AG04450 (cell line): ENCODE results near the gene FOXS1. TPM values are rescaled to one million over a fixed set of nuclear protein-coding genes. Genes with fewer than 3 reads are reported as not detected.

Source experiments
- CTCF ChIA-PET: fragments of 300-600, 350-600 bp; formaldehyde crosslinking; extraction: SDS; loops from one replicate; lab custom pipeline; 2022; ENCODE audit warnings: antibody characterized with exemption, inconsistent platforms; lab: Charles Lee
- POLR2A ChIA-PET: fragments of 350-600 bp; formaldehyde crosslinking; extraction: SDS; loops from one replicate; lab custom pipeline; 2021; ENCODE audit warnings: antibody characterized with exemption, inconsistent platforms; lab: Yijun Ruan, JAX
- DNase-seq: peaks from one replicate; pipeline ENCODE4 v3.0.0-alpha.2; 2011; ENCODE audit warnings: low read depth, low spot score
- H3K27ac ChIP-seq: one replicate; pipeline ENCODE4 v1.5.1; 2012; ENCODE audit warnings: low read depth, low read length, control low read depth
- H3K27me3 ChIP-seq: one replicate; pipeline ENCODE4 v1.6.0; 2012; ENCODE audit warnings: low read length; ENCODE audit not compliant: control insufficient read depth, insufficient read depth
- H3K4me3 ChIP-seq: 2 replicates; pipeline ENCODE4 v1.5.1; 2011; ENCODE audit warnings: mild to moderate bottlenecking, low read depth, low read length, control low read depth
- H3K9me3 ChIP-seq: 2 replicates; pipeline ENCODE4 v1.5.1; 2012; ENCODE audit warnings: low read length; ENCODE audit not compliant: control insufficient read depth, insufficient read depth
- CTCF ChIP-seq: IDR thresholded peaks from 2 replicates; pipeline ENCODE4 v1.5.1; 2011; ENCODE audit warnings: low read depth, low read length, control low read depth, inconsistent platforms
- polyA plus RNA-seq: library from polyadenylated mRNA; depleted of rRNA; stranded (reverse); fragments of >200 nt; gene quantifications from 2 replicates; pipeline ENCODE4 v1.2.3, GENCODE V29; 2011

FOXS1 gene
- polyA plus RNA-seq, 1 experiment, result not detected

DNA sequence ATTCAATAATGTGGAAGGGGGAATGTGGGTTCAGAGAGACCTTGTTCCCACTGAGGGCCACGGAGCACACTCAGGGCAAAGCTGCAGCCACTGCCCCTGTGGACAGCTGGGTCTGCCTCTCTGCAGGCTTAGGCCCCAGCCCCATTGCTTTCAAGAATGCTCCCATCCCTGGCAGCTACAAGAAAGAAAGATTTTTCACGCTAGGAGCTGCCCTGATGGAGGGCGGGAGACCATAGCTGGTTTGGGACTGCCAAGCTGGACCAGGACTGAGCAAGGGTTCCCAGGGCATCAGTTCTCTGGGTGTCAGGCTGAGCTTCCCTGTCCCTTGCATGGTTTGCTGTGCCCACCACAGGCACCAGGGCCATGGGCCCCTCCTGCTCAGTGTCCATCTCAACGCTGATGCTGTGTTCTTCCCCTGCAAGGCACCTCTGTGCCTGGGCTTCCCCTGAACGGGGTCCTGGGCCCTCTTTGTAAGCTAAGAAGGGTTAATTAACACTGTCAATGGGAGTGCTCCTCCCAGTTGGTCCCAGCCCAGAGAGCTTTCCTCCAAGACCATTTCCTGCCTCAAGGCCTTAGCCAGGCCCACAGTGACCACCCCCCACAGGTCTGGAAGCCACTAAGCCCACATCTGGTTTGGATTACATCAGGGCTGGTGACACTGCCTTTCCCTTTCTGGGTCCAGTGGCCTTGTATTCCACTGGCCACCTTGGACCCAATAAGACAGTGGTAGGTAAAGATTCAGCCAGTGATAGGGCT, 8.4 kb downstream of the FOXS1 start:
- H3K27me3 ChIP-seq, result no peaks in the 10 kb centered on the region
- ChIA-PET CTCF (interaction anchor here (0.9 to 4.9 kb wide), 7 partner anchors 10 to 115 kb away, joined by 3 to 25 read pairs (median 6); partner anchors contain the start of gene PDRG1), POLR2A (no interaction called here)
- DNase-seq, result no peak
- no peak overlapping the region for H3K27ac ChIP-seq
- TF ChIP-seq CTCF, result no peak
- H3K9me3 ChIP-seq, result no peaks in the 10 kb centered on the region; the same call in 1 of the 2 replicates
- no peak overlapping the region for H3K4me3 ChIP-seq

DNA sequence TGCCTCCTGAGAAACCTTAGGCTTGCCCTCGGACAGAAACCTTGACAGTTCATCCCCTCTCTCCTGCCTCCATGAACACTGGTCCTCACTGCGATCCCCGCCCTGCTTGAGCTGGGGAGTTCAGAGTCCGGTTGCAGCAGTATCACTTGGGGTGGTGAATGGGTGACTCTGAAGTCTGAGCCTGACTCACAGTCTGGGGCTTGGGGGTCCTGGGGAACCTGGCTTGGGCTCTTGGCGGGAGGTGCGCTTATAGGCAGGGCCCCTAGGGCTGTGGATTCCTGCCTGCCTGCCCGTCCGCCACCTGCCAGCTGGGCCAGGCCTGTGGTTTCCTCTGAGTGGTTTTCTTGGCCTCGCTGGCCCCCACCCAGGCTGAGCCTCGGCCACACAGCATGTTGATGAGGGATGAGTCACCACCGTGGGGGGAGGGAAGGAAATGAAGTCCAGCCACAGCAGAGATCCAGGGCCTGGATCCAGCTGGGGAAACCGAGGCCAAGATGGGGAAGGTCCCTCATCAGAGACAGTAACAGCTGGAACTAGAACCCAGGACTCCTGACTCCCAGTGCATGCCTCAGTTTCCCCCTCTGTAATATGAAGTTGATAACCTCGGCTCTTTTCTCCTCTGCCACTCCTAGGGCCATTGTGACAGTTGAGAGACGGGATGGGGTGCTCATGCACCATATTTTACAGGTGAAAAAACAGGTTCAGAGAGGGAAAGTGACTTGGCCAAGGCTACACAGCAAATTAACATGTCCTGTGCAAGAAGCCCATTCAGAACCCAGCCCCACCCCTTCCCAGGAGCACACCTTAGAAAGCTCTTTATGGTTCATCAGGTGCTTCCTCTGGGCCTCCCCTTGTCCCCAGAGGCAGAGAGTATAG, 9.2 kb downstream of the FOXS1 start:
- Histone ChIP-seq H3K9me3 (no peaks in the 10 kb centered on the region; the same call in 1 of the 2 replicates), H3K27ac (peak overlapping the region; percentile 11), H3K27me3 (peaks cover 2% of the 10 kb centered on the region), H3K4me3 (no peak overlapping the region)
- CTCF ChIA-PET, result interaction anchor here (1.0 to 4.9 kb wide), 4 partner anchors 11 to 116 kb away, joined by 3 to 25 read pairs (median 22); partner anchors contain the start of gene PDRG1
- no peak for TF ChIP-seq CTCF
- POLR2A ChIA-PET, result no interaction called here
- DNase-seq, result peak; percentile 74

DNA sequence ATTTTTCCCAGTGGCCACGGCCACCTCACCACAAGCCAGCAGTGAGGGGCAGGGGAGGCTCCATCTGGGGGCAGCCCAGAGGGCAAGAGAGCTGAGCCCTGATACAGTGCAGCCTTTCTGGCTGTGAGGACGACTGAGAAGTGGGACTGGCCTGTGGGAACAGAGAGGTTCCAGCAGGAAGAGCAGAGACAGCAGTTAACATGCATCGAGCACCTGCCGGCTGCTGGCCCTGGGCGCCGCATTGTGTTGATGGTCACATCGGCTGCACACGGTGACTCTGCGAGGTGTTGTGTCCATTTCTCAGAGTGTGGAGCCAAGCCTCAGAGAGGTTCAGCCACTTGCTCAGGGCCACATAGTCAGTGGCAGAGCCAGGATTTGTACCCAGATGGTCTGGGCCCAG, 9.8 kb downstream of the FOXS1 start:
- Histone ChIP-seq H3K9me3 (no peaks in the 10 kb centered on the region; the same call in 1 of the 2 replicates), H3K27me3 (peaks cover 2% of the 10 kb centered on the region), H3K27ac (no peak overlapping the region), H3K4me3 (no peak overlapping the region)
- no peak for TF ChIP-seq CTCF
- ChIA-PET POLR2A (no interaction called here), CTCF (interaction anchor here (1.9 to 4.9 kb wide), 4 partner anchors 11 to 116 kb away, joined by 4 to 25 read pairs (median 22); partner anchors contain the start of gene PDRG1)
- DNase-seq, result no peak

DNA sequence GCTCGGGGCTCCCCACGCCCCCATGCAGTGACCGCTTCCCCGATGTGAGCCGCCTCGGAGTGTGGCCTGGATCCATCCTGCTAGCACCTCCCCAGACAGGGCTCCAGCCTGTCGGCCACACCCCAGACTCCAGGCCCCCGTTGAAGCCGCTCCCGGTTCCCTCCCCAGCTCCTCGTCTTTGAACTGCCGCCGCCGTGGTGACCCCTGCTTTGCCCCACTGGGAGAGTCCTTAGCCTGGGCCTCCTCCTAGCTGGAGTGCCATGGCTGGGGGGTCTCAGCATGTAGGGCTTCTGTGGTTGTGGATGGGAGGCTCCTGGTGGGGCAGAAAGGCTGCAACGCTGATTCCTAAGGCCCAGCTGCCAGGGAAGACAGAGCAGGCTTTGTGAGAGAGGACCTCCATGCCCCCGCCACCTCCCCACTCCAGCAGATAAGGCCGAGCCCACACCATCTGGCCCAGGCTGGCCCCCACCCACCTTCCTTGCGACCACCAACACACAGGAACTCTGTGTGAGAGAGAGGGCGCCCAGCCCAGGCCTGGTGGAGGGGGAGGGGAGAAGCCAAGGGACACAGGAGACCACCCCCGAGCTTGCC, 11.4 kb downstream of the FOXS1 start:
- ChIA-PET CTCF (interaction anchor here (0.6 to 4.9 kb wide), 6 partner anchors 11 to 173 kb away, joined by 3 to 21 read pairs (median 4); partner anchors contain the start of gene PDRG1), POLR2A (interaction anchor here (0.6 kb wide), 1 partner anchor 16 kb away, joined by 3 read pairs; no protein-coding TSS in a partner anchor)
- no peak overlapping the region for H3K4me3 ChIP-seq
- TF ChIP-seq CTCF, result no peak
- H3K27ac ChIP-seq, result no peak overlapping the region
- peaks cover 2% of the 10 kb centered on the region for H3K27me3 ChIP-seq
- DNase-seq, result no peak
- H3K9me3 ChIP-seq, result no peaks in the 10 kb centered on the region; the same call in 1 of the 2 replicates
